Activated CD8-positive, alpha-beta memory T cell treated with anti-CD3 and anti-CD28 coated beads for 24 hours (primary cell): ENCODE measurements around the gene KRT8.
"Not testable (repeated sequence)": the region's sequence is repeated elsewhere in the genome, so short reads cannot be mapped to it uniquely, and the experiment has no call there.

Experiments used
- DNase-seq: peaks from one replicate; pipeline ENCODE4 v3.0.0-alpha.2; 2020

The KRT8 gene

GRCh38 chr12:52904509-52905300 lies at the start of gene KRT8:
Gene KRT8, minus strand, starts transcription at chr12:52905076. Its CDS starts 95 bp downstream, at chr12:52904981.
- not testable (repeated sequence) for DNase-seq

DNA sequence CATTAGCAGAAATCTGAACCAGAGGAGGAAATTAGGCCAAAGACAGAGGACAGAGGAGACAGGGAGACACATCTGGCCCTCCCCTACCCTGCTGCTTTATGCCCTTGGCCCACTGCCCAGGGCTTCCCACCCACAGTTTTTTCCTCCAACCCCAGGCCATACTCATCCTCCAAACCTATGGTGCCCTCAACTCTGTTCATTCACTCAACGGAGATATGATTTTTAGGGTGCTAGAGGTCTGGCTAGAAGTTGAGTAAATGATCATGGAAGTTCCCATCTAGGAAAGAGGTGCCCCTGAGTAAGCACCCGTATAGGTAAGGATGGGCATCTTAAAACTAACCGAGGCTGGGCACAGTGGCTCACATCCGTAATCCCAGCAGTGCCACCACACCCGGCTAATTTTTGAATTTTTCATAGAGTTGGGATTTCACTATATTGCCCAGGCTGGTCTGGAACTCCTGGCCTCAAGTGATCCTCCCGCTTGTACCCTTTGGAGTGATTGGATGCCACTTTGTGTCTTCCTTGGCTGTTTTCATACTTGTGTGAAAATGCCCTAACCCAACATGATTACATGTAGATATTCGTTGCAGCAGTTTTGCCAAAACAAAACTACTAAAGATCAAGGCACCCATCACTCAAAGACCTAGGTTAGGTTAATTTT lies 48.4 kb upstream of the KRT8 start:
- DNase-seq = no peak

DNA sequence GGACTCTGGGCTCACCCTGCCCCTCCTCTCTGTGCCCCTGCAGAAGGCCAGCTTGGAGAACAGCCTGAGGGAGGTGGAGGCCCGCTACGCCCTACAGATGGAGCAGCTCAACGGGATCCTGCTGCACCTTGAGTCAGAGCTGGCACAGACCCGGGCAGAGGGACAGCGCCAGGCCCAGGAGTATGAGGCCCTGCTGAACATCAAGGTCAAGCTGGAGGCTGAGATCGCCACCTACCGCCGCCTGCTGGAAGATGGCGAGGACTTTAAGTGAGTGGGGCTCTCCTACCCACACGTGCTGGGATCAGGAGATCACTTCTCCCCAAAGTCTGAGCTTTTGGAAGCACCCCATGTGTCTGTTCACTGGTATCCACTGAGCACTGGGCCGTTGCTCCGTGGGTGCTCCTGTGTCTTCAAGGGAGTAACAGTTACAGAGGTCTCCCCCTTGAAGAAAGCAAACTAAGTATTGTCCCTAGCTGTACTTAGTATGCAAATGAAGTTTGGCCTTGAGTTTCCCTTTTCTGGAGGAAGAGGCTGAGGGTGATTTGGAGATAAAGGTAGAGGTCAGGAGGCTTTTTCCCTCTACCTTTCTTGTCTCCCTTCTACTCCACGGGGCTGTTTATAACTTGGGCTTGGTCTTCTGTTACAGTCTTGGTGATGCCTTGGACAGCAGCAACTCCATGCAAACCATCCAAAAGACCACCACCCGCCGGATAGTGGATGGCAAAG lies 47.4 kb upstream of the KRT8 start:
- no peak for DNase-seq

DNA sequence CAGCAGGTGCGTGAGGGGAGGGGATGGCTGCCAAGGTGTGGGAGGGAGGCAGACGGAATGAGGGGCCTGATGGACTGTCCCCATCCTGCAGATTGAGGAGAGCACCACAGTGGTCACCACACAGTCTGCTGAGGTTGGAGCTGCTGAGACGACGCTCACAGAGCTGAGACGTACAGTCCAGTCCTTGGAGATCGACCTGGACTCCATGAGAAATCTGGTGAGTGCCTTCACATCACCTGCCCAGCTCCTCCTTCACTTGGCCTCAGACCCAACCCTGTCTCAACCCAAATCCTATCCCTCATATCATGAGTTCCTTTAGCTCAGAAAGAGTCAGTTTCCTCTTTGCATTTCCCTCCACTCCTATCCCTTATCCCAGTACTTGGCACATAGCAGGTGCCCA lies 46.8 kb upstream of the KRT8 start:
- no peak for DNase-seq

DNA sequence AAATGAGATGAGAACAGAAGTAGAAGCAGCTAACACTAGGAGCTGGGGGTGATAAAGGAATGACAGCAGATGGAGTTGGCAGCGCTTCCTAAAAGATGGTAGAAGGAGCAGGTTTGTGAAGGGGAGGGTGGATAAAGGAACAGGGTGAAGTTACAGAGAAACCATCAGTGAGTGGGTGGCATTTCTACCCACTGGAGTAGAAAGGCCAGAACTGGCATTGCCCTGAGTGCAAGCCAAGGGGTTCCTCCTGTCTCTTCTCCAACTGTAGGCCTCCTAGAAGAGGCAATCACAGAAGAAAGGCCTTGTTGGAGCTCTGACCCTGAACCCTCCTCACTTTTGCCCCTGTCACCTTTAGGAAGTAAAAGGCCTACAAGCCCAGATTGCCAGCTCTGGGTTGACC lies 46.2 kb upstream of the KRT8 start:
- DNase-seq = no peak

DNA sequence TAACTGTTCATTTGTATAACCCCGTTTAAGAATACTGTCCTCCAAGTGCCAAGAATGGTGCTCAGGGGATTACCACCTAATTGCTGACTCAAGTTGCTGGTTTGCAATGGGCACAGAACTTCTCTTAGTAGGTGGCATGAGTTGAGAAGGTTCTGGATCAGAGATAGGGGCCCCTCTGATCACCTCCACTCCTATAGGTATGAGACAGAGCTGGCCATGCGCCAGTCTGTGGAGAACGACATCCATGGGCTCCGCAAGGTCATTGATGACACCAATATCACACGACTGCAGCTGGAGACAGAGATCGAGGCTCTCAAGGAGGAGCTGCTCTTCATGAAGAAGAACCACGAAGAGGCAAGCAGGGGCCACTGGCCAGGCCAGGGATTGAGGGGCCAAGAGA lies 45.7 kb upstream of the KRT8 start:
- no peak for DNase-seq

DNA sequence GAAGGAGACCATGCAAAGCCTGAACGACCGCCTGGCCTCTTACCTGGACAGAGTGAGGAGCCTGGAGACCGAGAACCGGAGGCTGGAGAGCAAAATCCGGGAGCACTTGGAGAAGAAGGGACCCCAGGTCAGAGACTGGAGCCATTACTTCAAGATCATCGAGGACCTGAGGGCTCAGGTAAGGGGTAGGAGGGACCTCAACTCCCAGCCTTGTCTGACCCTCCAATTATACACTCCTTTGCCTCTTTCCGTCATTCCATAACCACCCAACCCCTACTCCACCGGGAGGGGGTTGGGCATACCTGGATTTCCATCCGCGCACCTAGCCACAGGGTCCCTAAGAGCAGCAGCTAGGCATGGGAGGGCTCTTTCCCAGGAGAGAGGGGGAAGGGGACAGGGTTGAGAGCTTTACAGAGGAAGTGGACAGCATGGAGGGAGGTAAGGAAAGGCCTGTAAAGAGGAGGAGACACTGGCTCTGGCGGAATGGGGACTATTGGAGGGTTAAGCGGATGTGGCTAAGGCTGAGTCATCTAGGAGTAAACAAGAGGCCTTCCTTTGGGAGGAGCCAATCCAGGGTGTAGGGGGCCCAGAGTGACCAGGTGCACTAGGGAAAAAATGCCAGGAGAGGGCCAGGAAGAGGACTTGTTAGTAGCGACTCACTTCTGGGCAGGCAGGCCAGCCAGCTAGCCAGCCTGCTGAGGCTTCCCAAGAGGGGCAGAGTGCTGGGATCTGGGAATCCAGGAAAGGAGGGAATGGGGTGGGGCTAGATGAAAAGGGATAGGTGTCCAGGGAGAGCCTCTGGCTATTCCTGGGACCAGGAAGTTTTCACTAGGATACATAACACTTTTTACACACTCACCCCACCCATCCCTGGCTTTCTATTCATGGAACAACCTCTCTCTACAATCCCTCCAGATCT lies 44.8 kb upstream of the KRT8 start:
- DNase-seq = no peak

- DNase-seq = no peak
These were observed 43.0 kb upstream of the KRT8 start for GRCh38 chr12:52947738-52948423.

GRCh38 chr12:52946797-52947547 lies 42.1 kb upstream of the KRT8 start:
- DNase-seq = no peak

- no peak for DNase-seq
These were observed 41.5 kb upstream of the KRT8 start for GRCh38 chr12:52946334-52946733.

GRCh38 chr12:52945389-52946232 lies 40.7 kb upstream of the KRT8 start:
- no peak for DNase-seq

GRCh38 chr12:52944683-52945388 lies 40.0 kb upstream of the KRT8 start:
- DNase-seq = no peak

DNA sequence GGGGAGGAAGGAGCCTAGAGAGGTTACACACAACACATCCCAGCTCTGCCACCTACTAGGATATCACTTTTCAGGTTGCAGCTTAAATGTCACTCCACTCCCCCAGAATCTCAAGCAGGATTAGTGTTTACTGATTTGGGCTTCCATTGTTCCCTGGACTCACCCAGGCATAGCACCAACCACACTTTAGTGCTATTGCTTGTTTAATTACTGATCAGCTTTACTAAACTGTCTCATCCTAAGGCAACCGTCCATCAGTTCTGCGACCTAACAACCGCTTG lies 38.0 kb upstream of the KRT8 start:
- no peak for DNase-seq

GRCh38 chr12:52942066-52942900 lies 37.4 kb upstream of the KRT8 start:
- no peak for DNase-seq

GRCh38 chr12:52929538-52929937 lies 24.7 kb upstream of the KRT8 start:
- no peak for DNase-seq

DNA sequence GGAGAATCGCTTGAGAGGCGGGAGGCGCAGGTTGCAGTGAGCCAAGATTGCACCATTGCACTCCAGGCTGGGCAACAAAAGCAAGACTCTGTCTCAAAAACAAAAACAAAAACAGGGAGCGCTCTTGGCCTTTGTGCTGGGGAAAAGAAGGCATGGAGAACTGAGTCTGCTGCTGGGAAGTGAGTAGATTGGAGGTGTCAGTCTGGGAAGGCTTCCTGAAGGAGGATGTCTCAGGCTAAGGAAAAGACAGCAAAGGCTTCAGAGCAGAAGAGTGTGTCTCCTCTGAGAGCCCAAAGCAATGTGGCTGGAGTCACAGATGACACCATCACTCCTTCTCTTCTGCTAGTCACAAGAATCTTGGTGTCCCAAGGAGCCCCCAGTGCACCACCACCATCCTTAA lies 23.1 kb upstream of the KRT8 start:
- DNase-seq = no peak

GRCh38 chr12:52926596-52927234 lies 21.8 kb upstream of the KRT8 start:
- no peak for DNase-seq
